Trophoblast cell (in vitro differentiated cells and primary cell): ENCODE data around the gene ZBTB42.

Experiments
- DNase-seq, 2 donors: peaks; one replicate each; pipeline ENCODE4 v3.0.0-alpha.2; 2016
- H2AFZ ChIP-seq: 2 replicates; pipeline ENCODE4 v1.6.1; 2013; ENCODE audit warnings: low read length, moderate library complexity, mild to moderate bottlenecking; ENCODE audit not compliant: insufficient read depth, poor library complexity
- H2AK5ac ChIP-seq: 2 replicates; pipeline ENCODE4 v1.6.1; 2013; ENCODE audit warnings: mild to moderate bottlenecking, low read length
- H2BK120ac ChIP-seq: 2 replicates; pipeline ENCODE4 v1.6.1; 2013; ENCODE audit warnings: low read length, mild to moderate bottlenecking, moderate library complexity; ENCODE audit not compliant: insufficient read depth, poor library complexity
- H2BK12ac ChIP-seq: 2 replicates; pipeline ENCODE4 v1.6.1; 2013; ENCODE audit warnings: mild to moderate bottlenecking, low read length, moderate library complexity
- H2BK5ac ChIP-seq: 2 replicates; pipeline ENCODE4 v1.6.1; 2013; ENCODE audit warnings: low read length, low read depth, moderate library complexity, mild to moderate bottlenecking; ENCODE audit not compliant: poor library complexity
- H3K14ac ChIP-seq: 2 replicates; pipeline ENCODE4 v1.6.1; 2013; ENCODE audit warnings: mild to moderate bottlenecking, low read length
- H3K18ac ChIP-seq: 2 replicates; pipeline ENCODE4 v1.6.1; 2013; ENCODE audit warnings: mild to moderate bottlenecking, low read length
- H3K23ac ChIP-seq: 2 replicates; pipeline ENCODE4 v1.6.1; 2013; ENCODE audit warnings: low read length
- H3K27ac ChIP-seq: 2 replicates; pipeline ENCODE4 v1.5.1; 2013; ENCODE audit warnings: low read depth, mild to moderate bottlenecking, inconsistent platforms, low read length, moderate library complexity
- H3K27me3 ChIP-seq: 2 replicates; pipeline ENCODE4 v1.6.1; 2013; ENCODE audit warnings: inconsistent platforms, mild to moderate bottlenecking, low read length, moderate library complexity; ENCODE audit not compliant: insufficient read depth
- H3K36me3 ChIP-seq, 2 experiments: 1 replicate in 1 of 2; 2 replicates in 1 of 2; pipeline ENCODE4 v1.6.1; 2013; ENCODE audit warnings: low read length in 2 of 2, mild to moderate bottlenecking in 2 of 2, moderate library complexity in 1 of 2; ENCODE audit not compliant: insufficient read depth in 2 of 2, control insufficient read depth in 1 of 2
- H3K4ac ChIP-seq: 2 replicates; pipeline ENCODE4 v1.6.1; 2013; ENCODE audit warnings: low read depth, mild to moderate bottlenecking, low read length, moderate library complexity
- H3K4me1 ChIP-seq, 2 experiments: 1 replicate in 1 of 2; 2 replicates in 1 of 2; pipeline ENCODE4 v1.6.1; 2013; ENCODE audit warnings: low read length in 2 of 2, mild to moderate bottlenecking in 2 of 2, moderate library complexity in 1 of 2; ENCODE audit not compliant: insufficient read depth in 2 of 2, control insufficient read depth in 1 of 2
- H3K4me2 ChIP-seq: 2 replicates; pipeline ENCODE4 v1.6.1; 2013; ENCODE audit warnings: inconsistent platforms, mild to moderate bottlenecking, low read length, moderate library complexity
- H3K4me3 ChIP-seq: 2 replicates; pipeline ENCODE4 v1.5.1; 2013; ENCODE audit warnings: mild to moderate bottlenecking, low read depth, low read length, inconsistent platforms
- H3K79me1 ChIP-seq: one replicate; pipeline ENCODE4 v1.6.1; 2013; ENCODE audit warnings: low read length
- H3K79me2 ChIP-seq: 2 replicates; pipeline ENCODE4 v1.6.1; 2013; ENCODE audit warnings: low read length, mild to moderate bottlenecking; ENCODE audit not compliant: control insufficient read depth, insufficient read depth, poor library complexity
- H3K9ac ChIP-seq: 2 replicates; pipeline ENCODE4 v1.6.1; 2013; ENCODE audit warnings: mild to moderate bottlenecking, low read length
- H3K9me3 ChIP-seq: 2 replicates; pipeline ENCODE4 v1.6.1; 2013; ENCODE audit warnings: low read depth, mild to moderate bottlenecking, control low read depth, inconsistent platforms, low read length; ENCODE audit not compliant: insufficient read depth
- H4K12ac ChIP-seq: 2 replicates; pipeline ENCODE4 v1.6.1; 2013; ENCODE audit warnings: low read depth, mild to moderate bottlenecking, low read length, moderate library complexity
- H4K8ac ChIP-seq: 2 replicates; pipeline ENCODE4 v1.6.1; 2013; ENCODE audit warnings: low read depth, mild to moderate bottlenecking, low read length, moderate library complexity
- H4K91ac ChIP-seq: one replicate; pipeline ENCODE4 v1.6.1; 2013; ENCODE audit warnings: low read depth, mild to moderate bottlenecking, low read length, moderate library complexity
- WGBS: extraction: QIAGEN DNeasy Blood & Tissue Kit; methylation state at CpG from one replicate; pipeline ENCODE4 v1.1.7; 2013; ENCODE audit warnings: missing lambda C conversion rate; ENCODE audit not compliant: insufficient read length, insufficient coverage; ENCODE audit errors: extremely low coverage; 5-methylcytosine and 5-hydroxymethylcytosine counted together

The ZBTB42 gene

DNA sequence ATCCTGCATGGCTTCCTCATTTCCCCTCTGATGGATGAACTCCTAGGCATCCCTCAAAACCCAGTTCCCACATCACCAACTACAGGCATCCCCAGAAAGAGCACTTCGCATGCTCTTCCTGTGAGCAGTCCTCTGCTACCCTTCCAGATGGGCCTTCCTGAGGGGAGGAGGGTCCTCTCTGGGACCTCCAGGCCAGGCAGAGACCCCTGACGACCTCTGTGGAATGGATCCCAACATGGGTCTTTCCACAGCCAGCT, 7.3 kb upstream of the ZBTB42 start:
- peak overlapping the region; percentile 71 for H3K18ac ChIP-seq
- peaks cover 7% of the 10 kb centered on the region for H3K9me3 ChIP-seq
- H3K4ac ChIP-seq = peak overlapping the region; percentile 31
- H2BK5ac ChIP-seq = no peak overlapping the region
- no peak overlapping the region for H2AFZ ChIP-seq
- peaks cover 5% of the 10 kb centered on the region for H3K27me3 ChIP-seq
- H3K4me1 ChIP-seq = peaks cover 16 to 20% of the 10 kb centered on the region in 2 experiments
- H3K4me3 ChIP-seq = no peak overlapping the region
- H3K4me2 ChIP-seq = peak overlapping the region; percentile 75
- H3K79me2 ChIP-seq = peaks cover 25% of the 10 kb centered on the region
- H4K8ac ChIP-seq = peak overlapping the region; percentile 6
- WGBS = no CpG with 5 or more reads among the region's 2 CpGs
- no peak overlapping the region for H4K12ac ChIP-seq
- no peak overlapping the region for H4K91ac ChIP-seq
- DNase-seq = no peak
- peaks cover 41 to 47% of the 10 kb centered on the region in 2 experiments for H3K36me3 ChIP-seq
- no peak overlapping the region for H3K23ac ChIP-seq
- H2BK120ac ChIP-seq = no peak overlapping the region
- no peak overlapping the region for H3K9ac ChIP-seq
- no peak overlapping the region for H3K14ac ChIP-seq
- H2BK12ac ChIP-seq = no peak overlapping the region
- H3K27ac ChIP-seq = no peak overlapping the region
- H2AK5ac ChIP-seq = no peak overlapping the region
- peaks cover 15% of the 10 kb centered on the region for H3K79me1 ChIP-seq

DNA sequence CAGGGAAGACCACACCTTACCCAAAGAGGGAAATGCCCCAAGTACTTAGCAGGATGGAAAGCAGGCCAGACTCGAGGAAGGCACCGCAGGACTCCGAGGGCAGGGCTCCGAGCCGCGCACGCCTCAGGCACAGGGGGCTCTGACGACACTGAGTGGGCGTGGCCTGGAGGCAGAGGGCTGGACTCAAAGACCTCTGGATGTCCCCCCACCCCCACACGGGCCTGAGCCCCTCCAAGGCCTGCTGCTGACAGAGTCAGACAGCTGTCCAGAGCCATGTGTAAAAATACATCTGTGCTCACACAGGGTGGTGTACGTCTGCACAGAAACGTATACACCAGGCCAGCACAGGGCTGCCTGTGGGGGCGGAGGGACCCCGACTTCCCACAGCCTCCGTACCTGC, 6.8 kb upstream of the ZBTB42 start:
- peaks cover 15% of the 10 kb centered on the region for H3K79me1 ChIP-seq
- peak overlapping the region; percentile 71 for H3K18ac ChIP-seq
- no peak overlapping the region for H2AK5ac ChIP-seq
- H4K12ac ChIP-seq = no peak overlapping the region
- H3K23ac ChIP-seq = no peak overlapping the region
- H3K27ac ChIP-seq = no peak overlapping the region
- H3K9me3 ChIP-seq = peaks cover 7% of the 10 kb centered on the region
- no peak overlapping the region for H2BK5ac ChIP-seq
- H3K9ac ChIP-seq = no peak overlapping the region
- H2BK120ac ChIP-seq = no peak overlapping the region
- H2AFZ ChIP-seq = no peak overlapping the region
- H2BK12ac ChIP-seq = no peak overlapping the region
- peak overlapping the region; percentile 6 for H4K8ac ChIP-seq
- no CpG with 5 or more reads among the region's 15 CpGs for WGBS
- H3K4ac ChIP-seq = peak overlapping the region; percentile 31
- H3K4me1 ChIP-seq = peaks cover 16 to 20% of the 10 kb centered on the region in 2 experiments
- H3K36me3 ChIP-seq = peaks cover 36 to 42% of the 10 kb centered on the region in 2 experiments
- H3K27me3 ChIP-seq = peaks cover 6% of the 10 kb centered on the region
- peaks cover 25% of the 10 kb centered on the region for H3K79me2 ChIP-seq
- H3K4me2 ChIP-seq = peak overlapping the region; percentile 75
- H3K4me3 ChIP-seq = peak overlapping the region; percentile 47
- no peak overlapping the region for H3K14ac ChIP-seq
- DNase-seq = peak; percentile 42 to 66
- peak overlapping the region; percentile 10 for H4K91ac ChIP-seq

DNA sequence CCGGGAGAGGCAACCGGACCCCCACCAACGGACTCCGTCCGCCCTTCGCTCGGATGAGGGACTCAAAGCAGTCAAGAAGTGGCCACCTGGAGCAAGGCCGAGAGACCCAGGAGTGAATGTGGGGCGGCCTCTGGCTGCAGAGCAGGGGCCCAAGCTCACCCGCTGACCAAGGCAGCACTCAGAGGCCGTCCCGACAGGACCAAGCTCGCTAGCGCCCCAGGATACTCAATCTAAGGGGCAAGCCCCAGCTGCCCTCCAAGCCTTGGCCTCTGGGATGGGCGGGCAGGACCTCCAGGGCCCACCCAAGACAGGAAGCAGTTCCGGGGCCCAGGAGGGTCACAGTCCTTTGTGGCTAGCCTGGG, 6.3 kb upstream of the ZBTB42 start:
- Histone ChIP-seq H2AK5ac (peak overlapping the region; percentile 31), H3K18ac (peak overlapping the region; percentile 89), H2BK12ac (peak overlapping the region; percentile 13), H3K9ac (peak overlapping the region; percentile 88), H2AFZ (peak overlapping the region; percentile 35), H4K8ac (peak overlapping the region; percentile 66), H3K79me2 (peaks cover 25% of the 10 kb centered on the region), H3K14ac (peak overlapping the region; percentile 87), H3K4me3 (peak overlapping the region; percentile 82), H3K23ac (no peak overlapping the region), H4K12ac (peak overlapping the region; percentile 54), H3K4ac (peak overlapping the region; percentile 84), H3K27ac (peak overlapping the region; percentile 53), H3K4me2 (peak overlapping the region; percentile 75), H3K27me3 (peaks cover 6% of the 10 kb centered on the region), H2BK120ac (peak overlapping the region; percentile 65), H3K9me3 (peaks cover 7% of the 10 kb centered on the region), H3K36me3 (peaks cover 31 to 37% of the 10 kb centered on the region in 2 experiments), H2BK5ac (peak overlapping the region; percentile 23), H3K4me1 (peaks cover 16 to 21% of the 10 kb centered on the region in 2 experiments), H4K91ac (peak overlapping the region; percentile 82), H3K79me1 (peaks cover 16% of the 10 kb centered on the region)
- no peak for DNase-seq
- WGBS = no CpG with 5 or more reads among the region's 16 CpGs

DNA sequence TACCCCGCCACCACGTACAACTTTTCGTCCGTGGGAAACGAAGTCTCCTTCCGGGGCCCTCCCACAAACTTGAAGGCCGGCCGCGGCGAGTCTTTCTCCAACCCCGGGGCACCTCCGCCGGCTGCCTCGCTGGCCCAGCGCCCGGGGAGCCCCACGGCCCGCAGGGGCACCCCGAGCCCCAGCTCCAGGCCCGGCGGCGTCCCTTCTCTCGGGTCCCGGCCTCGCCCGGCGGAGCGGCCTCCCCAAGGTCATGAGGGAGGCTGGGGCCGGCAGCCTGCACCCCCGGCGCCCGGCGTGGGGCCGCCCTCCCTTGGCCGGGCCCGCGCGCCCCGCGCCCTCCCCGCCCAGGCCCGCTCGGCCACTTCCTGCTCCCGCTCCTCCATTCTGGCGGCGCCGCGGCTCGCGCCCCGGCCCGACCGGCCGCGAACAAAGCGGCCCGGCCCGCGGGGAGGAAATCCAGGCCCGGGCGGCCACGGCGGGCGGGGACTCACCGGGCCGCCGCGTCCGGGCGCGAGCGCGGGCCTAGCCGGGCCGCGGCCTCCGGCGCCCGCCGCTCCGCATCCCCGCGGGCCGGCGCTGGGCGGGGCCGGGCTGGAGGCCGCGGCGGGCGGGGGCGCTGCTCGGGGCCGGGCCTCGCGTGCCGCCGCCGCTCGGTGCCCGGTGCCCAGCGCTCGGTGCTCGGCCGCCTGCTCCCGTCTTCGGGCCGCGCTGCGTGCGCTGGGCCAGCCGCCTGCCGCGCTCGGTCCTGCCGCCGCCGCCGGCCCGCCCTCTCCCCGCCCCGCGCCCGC, 5.7 kb upstream of the ZBTB42 start, which contains the start of gene AKT1:
AKT1 (minus strand) TSS at position 756 of the 788 bp plus-strand sequence. CDS start 3,105 bp downstream, outside the sequence.
- peak within 1 kb of the TSS; percentile 53 for H3K27ac ChIP-seq
- peak within 1 kb of the TSS; percentile 24 for H2BK12ac ChIP-seq
- peaks cover 18 to 24% of the 10 kb centered on the region in 2 experiments for H3K4me1 ChIP-seq
- peak within 1 kb of the TSS; percentile 84 for H3K4ac ChIP-seq
- H3K18ac ChIP-seq = peak within 1 kb of the TSS; percentile 89
- peak within 1 kb of the TSS; percentile 35 for H2BK5ac ChIP-seq
- no CpG with 5 or more reads among the region's 124 CpGs for WGBS
- peak within 1 kb of the TSS; percentile 79 for H4K12ac ChIP-seq
- H3K79me2 ChIP-seq = peaks cover 27% of the 10 kb centered on the region
- peaks cover 26 to 32% of the 10 kb centered on the region in 2 experiments for H3K36me3 ChIP-seq
- no peak for DNase-seq
- H4K91ac ChIP-seq = peak within 1 kb of the TSS; percentile 84
- peak within 1 kb of the TSS; percentile 73 for H2AFZ ChIP-seq
- H3K9ac ChIP-seq = peak within 1 kb of the TSS; percentile 88
- H3K79me1 ChIP-seq = peaks cover 21% of the 10 kb centered on the region
- peak within 1 kb of the TSS; percentile 75 for H3K4me2 ChIP-seq
- H4K8ac ChIP-seq = peak within 1 kb of the TSS; percentile 91
- H3K27me3 ChIP-seq = peaks cover 6% of the 10 kb centered on the region
- H3K23ac ChIP-seq = no peak within 1 kb of the TSS
- peak within 1 kb of the TSS; percentile 65 for H2BK120ac ChIP-seq
- H3K14ac ChIP-seq = peak within 1 kb of the TSS; percentile 87
- peaks cover 7% of the 10 kb centered on the region for H3K9me3 ChIP-seq
- peak within 1 kb of the TSS; percentile 79 for H2AK5ac ChIP-seq
- peak within 1 kb of the TSS; percentile 82 for H3K4me3 ChIP-seq
